Stimulated activated CD4-positive, alpha-beta T cell treated with anti-CD3 and anti-CD28 coated beads, Interleukin-4, amount 100 ng/mL, for 1 hour (primary cell): ENCODE results near the gene MARCHF9.
A peak's percentile ranks its signal among the peaks of the same experiment; 100 is the strongest.
"Not testable (repeated sequence)": the region's sequence is repeated elsewhere in the genome, so short reads cannot be mapped to it uniquely, and the experiment has no call there.

Source experiments
- DNase-seq: peaks from one replicate; pipeline ENCODE4 v3.0.0-alpha.2; 2020

Gene MARCHF9, protein sequence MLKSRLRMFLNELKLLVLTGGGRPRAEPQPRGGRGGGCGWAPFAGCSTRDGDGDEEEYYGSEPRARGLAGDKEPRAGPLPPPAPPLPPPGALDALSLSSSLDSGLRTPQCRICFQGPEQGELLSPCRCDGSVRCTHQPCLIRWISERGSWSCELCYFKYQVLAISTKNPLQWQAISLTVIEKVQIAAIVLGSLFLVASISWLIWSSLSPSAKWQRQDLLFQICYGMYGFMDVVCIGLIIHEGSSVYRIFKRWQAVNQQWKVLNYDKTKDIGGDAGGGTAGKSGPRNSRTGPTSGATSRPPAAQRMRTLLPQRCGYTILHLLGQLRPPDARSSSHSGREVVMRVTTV

DNA sequence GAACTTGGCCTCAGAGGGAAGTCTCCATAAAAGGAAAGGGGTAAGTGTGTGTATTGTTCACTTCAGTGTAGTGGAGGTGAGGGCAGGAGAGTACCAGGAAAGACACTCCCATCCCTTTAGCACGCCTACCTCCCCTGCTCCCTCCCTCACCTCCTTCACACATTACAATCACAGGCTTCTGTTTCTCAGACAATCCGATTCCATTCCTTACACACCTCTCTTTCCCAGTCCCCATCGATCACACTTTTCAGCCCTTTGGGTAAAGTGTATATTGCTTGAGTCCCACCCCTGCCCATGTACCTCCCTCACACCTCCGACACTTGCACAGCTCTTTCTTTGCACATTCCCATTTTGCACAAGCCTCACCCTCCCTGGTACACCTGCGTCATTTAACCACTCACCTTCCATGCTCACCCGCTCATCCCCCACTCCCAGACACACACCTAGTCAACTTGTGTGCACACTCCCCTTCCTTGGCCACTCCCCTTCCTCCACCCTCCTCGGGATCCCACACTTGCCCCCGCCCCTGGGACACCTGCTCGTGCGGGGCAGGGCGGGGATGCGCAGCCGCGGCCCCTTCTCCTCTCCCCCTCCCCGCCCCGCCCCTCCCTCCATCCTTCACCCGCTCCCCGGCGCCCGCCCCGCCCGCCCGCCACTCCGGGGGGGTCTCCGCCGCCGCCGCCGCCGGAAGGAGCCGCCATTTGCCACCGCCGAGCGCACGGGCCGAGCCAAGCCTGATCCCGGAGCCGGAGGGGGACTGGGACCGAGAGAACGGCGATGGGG lies at the start of gene MARCHF9:
Gene MARCHF9 (plus strand): TSS at position 693 of the 783 bp plus-strand sequence. CDS start 426 bp downstream, outside the sequence.
- DNase-seq = peak; percentile 83

DNA sequence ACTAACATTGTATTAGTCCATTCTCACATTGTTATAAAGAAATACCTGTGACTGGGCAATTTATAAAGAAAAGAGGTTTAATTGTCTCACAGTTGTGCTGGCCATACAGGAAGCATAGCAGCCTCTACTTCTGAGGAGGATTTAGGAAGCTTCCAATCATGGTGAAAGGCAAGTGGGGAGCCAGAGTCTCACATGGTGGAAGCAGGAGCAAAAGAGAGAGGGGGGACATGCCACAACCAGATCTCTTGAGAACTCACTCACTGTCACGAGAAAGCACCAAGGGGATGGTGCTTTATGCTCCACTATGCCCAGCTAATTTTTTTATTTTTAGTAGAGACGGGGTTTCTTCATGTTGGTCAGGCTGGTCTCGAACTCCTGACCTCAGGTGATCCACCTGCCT lies 47.7 kb upstream of the MARCHF9 start:
- no peak for DNase-seq

DNA sequence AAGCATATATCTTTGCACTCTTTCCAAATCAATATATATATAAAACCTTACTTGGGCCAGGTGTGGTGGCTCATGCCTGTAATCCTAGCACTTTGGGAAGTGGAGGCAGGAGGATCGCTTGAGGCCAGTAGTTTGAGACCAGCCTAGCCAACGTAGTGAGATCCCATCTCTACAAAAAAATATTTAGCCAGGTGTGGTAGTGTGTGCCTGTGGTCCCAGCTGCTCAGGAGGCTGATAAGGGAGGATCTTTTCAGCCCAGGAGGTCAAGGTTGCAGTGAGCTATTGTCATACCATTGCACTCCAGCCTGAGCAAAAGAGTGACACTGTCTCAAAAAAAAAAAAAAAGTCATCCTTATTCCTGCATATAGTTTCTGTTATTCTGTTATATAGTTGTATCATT lies 46.6 kb upstream of the MARCHF9 start:
- no peak for DNase-seq

DNA sequence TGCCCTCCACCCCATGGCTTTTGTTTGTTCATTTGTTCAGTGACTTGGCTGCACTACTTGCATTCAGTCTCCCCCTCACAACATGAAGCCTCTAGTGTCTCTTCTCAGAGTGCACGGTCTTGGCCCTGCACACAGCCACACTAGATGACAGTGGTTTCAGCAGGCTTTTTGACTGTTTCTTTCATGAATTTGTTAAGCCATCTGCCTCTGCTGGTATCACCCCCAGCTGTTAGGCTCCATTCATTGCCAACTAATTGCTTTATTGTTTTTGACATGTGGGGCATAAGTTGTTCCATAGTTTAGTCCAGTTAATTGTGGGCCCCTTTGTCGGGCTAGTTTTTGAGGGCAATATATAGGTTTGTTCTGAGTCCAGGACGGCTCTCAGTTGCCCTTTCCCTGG lies 42.2 kb upstream of the MARCHF9 start:
- no peak for DNase-seq

DNA sequence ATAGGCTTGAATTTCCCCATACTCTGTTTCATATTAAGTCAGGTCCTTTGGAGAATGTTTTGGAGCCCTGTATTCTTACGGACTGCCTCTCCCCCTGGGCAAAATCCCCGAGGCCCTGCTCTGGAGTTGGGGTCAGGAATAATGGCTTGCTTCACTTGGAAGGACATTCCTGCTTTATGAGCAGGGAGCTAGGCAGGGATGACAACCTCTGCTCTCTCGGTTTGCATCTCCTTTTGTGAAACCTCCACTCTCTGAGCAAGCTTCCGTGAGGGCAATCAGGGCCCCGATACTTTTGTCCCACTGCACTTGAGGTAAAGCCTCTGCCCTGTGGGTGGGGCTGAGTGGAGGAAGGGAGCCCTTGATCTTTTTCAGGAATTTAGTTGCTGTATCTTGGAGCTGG lies 41.7 kb upstream of the MARCHF9 start:
- no peak for DNase-seq

DNA sequence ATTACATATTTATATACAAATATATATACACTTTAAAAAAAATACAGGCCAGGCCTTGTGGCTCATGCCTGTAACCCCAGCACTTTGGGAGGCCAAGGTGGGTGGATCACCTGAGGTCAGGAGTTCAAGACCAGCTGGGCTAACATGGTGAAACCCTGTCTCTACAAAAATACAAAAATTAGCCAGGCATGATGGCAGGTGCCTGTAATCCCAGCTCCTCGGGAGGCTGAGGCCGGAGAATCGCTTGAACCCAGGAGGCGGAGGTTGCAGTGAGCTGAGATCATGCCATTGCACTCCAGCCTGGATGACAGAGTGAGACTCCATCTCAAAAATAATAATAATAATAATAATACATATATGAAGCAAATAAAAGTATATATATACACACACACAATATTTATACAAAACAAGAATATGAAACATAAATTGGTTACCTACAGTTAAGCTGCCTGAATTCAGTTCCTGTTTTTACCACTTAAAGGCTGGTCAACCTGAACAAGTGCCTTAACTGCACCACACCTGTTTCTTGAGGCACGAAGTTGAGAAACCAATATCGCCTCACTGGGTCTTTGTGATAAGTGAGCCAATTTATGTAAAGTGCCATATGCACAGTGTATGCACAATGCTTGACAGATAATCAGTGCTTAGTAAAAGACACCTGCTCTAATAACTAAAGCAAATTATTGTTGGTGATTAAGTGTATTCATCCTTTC lies 39.7 kb upstream of the MARCHF9 start:
- DNase-seq = not testable (repeated sequence)

DNA sequence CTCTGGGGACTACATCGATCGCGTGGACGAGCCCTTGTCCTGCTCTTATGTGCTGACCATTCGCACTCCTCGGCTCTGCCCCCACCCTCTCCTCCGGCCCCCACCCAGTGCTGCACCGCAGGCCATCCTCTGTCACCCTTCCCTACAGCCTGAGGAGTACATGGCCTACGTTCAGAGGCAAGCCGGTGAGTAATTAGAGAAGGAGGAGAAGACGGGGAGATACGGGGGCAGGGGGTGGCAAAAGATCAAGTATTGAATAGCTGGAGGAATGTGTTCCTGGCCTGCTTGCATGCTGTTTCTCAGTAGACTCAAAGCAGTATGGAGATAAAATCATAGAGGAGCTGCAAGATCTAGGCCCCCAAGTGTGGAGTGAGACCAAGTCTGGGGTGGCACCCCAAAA lies 39.1 kb upstream of the MARCHF9 start:
- DNase-seq = no peak

DNA sequence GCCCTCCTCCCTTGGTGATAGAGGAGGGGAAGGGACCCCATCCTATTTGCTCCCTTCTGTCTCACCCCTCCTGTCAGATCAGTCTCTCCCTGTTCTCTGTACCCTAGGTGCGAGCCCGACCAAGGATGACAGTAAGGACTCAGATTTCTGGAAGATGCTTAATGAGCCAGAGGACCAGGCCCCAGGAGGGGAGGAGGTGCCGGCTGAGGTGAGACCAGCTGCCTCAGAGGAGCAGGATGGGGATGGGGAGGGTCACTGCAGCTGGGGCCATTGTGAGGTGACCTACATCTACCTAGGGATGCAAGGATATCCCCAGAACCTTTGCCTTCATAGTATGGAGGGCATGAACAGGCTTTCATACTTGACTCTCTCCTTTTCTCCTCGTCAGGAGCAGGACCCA lies 38.6 kb upstream of the MARCHF9 start:
- DNase-seq = no peak

DNA sequence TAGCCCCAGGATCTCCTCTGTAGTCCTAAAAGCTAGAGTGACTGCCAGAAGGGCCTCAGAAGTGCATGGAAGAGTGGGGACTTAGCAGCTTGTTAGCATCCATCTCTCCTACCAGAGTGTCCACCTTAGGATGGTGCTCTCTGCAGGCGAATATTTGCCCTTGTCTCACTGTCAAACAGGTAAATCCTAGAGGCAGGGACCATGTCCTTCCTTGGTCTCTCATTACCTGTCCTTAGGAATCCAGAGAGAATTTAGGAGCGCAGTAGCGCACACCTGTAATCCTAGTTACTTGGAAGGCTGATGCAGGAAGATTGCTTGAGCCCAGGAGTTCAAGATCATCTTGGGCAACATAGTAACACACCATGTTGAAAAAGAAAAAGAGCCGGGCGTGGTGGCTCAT lies 37.8 kb upstream of the MARCHF9 start:
- no peak for DNase-seq

DNA sequence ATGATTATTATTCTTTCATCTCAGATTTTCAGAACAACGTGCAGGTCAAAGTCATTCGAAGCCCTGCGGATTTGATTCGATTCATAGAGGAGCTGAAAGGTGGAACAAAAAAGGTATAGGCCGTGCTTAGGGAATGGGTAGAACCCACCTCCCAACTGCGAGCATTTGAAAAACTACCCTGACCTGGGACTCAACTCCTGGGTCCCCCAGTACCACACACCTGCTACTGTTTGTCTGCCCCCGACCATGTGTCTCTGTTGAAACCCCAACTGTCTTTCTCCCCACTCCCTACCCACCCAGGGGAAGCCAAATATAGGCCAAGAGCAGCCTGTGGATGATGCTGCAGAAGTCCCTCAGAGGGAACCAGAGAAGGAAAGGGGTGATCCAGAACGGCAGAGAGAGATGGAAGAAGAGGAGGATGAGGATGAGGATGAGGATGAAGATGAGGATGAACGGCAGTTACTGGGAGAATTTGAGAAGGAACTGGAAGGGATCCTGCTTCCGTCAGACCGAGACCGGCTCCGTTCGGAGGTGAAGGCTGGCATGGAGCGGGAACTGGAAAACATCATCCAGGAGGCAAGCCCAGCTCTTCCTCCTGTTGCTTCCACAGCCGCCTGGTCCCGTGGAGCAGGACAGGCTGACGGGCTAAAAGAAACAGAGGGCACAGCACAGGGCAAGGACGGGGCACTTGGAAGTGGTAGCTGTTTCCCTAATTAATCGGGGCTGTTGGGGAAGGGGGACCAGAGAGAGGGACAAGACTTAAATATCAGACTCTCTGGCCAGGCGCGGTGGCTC lies 36.9 kb upstream of the MARCHF9 start:
- DNase-seq = no peak

DNA sequence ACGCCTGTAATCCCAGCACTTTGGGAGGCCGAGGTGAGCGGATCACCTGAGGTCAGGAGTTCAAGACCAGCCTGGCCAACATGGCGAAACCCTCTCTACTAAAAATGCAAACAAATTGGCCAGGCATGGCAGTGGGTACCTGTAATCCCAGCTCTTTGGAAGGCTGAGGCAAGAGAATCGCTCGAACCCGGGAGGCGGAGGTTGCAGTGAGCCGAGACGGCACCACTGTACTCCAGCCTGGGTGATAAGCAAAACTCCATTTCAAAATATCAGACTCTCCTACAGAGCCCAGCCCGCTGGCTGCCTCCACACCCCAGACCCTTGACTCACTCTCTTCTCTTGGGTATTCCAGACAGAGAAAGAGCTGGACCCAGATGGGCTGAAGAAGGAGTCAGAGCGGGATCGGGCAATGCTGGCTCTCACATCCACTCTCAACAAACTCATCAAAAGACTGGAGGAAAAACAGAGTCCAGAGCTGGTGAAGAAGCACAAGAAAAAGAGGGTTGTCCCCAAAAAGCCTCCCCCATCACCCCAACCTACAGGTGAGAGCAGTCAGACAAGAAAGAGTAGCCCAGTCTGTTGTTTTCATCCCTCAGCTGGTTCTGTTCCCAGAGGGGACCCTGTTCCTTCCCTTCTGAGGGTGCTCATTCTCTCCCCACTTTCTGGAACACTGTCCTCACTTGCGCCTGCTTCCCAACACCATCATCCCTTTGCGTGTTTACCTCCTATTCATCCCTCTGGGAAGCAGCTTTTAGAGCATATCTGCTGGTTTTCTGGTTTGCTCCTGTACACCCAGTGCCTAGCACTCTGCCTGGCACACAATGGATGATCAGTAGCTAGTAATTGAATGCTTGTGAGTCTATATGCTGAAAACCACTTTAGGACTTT lies 36.0 kb upstream of the MARCHF9 start:
- DNase-seq = no peak

DNA sequence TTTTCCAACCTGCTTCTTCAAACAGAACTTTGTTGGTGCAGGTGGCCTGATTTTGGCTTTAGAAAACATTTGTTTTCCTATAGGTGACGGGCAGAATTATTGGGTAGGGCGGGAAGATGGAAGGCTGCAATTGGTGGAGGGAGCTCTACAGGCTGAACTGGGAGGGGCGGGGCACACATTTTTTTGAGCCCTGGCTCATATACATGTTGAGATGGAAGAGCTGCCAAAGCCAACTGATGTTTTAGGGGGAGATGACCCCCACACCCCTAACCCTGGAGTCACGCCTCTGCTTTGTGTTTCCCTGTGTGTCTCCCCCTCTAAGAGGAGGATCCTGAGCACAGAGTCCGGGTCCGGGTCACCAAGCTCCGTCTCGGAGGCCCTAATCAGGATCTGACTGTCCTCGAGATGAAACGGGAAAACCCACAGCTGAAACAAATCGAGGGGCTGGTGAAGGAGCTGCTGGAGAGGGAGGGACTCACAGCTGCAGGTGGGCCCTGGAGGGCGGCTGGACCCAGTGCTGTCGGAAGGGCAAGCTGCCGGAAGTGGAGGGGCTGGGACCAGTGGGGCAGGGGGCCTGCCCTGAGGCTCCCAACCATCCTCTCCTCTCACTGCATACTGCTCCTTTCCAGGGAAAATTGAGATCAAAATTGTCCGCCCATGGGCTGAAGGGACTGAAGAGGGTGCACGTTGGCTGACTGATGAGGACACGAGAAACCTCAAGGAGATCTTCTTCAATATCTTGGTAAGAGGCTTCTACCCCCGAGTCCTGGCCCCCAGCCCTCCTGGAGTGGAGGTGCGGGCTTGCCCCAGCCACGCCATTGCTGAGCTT lies 34.9 kb upstream of the MARCHF9 start:
- no peak for DNase-seq

DNA sequence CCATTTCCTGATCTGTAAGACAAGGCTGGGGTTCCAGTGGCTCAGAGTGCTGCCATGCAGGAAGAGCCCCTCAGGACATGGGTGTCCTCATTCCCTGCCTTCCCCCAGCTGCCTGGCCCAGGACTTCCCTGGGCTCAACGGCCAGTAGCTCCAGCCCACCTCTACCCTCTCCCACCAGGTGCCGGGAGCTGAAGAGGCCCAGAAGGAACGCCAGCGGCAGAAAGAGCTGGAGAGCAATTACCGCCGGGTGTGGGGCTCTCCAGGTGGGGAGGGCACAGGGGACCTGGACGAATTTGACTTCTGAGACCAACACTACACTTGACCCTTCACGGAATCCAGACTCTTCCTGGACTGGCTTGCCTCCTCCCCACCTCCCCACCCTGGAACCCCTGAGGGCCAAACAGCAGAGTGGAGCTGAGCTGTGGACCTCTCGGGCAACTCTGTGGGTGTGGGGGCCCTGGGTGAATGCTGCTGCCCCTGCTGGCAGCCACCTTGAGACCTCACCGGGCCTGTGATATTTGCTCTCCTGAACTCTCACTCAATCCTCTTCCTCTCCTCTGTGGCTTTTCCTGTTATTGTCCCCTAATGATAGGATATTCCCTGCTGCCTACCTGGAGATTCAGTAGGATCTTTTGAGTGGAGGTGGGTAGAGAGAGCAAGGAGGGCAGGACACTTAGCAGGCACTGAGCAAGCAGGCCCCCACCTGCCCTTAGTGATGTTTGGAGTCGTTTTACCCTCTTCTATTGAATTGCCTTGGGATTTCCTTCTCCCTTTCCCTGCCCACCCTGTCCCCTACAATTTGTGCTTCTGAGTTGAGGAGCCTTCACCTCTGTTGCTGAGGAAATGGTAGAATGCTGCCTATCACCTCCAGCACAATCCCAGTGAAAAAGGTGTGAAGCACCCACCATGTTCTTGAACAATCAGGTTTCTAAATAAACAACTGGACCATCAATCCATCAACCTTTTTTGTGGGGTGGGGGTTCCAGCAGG lies 34.0 kb upstream of the MARCHF9 start:
- DNase-seq = no peak

DNA sequence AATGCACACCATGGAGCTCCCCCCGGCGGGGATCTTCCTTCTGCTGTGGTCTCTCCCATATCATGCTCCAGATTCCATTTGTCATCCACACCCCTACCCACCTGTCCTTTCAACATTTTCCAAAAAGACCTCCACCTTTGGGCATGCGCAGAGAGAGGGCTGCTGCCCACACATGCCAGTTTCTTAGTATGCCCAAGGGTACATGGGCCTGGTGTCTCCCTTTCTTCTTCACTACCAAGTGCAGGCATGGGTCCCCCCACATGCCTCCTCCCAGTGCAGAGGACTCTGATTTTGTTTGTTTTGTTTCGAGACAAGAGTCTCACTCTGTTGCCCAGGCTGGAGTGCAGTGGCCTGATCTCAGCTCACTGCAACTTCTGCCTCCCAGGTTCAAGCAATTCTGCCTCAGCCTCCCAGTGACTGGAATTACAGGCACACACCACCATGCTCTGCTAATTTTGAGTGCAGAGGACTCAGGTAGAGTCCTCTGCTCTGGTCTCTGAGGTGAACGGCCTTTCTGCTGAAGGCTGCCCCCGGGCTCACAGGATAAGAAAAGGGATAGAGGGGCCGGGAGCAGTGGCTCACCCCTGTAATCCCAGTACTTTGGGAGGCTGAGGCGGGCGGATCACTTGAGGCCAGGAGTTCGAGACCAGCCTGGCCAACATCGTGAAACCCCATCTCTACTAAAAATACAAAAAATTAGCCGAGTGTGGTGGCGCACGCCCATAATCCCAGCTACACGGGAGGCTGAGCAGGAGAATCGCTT lies 32.9 kb upstream of the MARCHF9 start:
- DNase-seq = not testable (repeated sequence)

DNA sequence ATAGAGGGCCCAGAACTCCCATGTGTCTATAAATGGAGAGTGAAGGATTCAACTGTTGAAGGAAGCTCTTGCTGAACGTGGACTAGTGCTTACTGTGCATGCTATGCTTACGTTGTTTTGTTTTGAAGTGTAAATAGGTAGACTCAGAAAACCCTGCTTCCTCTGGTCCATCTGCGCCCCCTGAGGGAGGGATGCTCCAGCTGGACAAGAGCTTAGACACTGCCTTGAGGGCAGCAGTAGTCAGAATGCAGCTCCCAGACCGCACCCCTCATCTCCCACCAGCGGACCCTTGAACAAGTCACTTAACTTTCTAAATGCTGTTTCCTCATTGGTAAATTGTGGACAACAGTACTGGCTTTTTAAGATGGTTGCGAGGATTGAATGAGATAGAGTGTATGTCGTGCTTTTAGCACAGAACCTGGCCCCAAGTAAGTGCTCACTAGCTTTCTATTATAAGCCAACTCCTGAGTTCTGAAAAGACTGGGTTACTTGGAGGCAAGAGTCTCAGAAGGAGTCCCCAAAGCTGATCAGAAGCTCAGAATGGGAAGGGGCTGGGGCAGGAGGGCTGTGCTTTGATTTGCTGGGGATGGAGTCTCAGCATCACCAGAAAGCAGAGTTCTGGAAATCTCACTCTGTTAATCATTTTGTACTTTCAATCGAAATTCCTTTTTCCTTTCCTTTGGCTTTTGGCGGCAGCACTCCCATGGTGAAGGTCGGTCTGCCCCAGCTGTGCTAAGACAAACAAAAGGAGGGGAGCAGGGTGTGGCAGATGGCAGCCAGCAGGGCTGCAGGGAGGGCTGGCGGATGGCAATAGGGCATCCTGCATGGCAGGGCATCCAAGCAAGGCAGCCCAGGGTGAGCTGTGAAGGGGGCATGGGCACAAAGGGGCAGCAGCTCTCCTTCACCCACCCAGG lies 31.9 kb upstream of the MARCHF9 start:
- no peak for DNase-seq

DNA sequence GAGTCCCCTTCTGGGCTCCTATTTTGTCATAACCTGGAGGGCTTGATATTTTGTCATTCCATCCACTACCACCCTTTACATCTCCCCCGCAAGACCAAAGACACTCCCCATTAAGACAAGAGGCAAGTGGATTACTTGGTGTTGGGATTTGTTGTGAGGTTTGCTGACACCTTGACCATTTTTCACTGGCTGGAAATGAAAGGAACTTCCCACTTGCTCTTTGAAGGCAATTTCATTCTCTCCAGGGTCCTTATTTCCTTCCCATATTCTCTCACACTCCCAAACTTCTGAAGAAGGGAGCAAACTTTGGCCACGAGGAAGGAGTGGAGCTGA lies 31.3 kb upstream of the MARCHF9 start:
- DNase-seq = no peak

DNA sequence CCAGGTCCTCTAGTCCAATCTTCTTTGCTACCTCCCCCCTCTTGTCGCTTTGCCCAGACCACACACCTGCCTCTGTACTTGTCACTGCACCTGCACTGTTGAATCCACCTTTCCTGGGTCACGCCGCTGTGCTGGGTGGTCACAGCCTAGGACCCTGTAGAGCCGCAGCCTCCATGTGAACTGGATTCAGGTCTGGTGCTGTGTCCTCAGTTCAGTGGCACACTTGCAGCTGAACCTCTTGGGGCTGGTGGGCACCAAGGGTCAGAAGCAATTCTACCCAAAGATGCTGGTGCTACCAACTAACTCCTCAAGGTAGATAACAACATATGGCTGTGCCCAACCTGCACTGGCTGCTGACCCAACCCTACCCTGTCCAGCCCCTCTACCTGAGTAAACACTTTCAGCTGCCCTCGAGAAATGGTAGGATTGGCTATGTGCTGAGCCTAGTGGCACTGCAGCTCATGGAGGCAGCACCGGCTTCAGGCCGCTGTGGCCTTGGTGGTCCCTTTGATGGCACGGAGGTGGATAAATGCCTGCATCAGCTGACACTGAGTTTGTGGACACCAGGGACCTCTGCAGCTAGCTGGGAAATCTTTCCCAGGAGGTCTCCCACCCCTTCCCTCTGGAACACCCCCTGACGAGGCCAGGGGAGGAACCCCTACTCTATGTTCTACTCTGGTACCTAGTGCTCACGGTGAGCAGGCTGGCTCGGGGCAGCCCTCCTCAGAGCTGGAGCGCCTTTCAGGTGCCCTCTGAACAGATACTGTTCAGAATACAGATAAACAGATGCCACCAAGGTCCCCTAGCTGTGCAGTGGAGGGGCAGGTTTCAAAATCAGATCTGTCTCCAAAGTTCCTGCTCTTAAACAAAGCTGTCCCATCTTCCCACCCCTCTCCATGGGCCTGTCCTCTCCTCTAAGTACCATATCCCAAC lies 30.6 kb upstream of the MARCHF9 start:
- no peak for DNase-seq
